Stomach (tissue), 4 donors: ENCODE measurements around the gene SERP1.

Experiments
- CTCF ChIP-seq, 7 experiments: fragments of 450-650 bp in 4 of 7; fragments of 200-600 bp in 3 of 7; sonication (generic) in 3 of 7; IDR thresholded peaks; one replicate each; pipeline ENCODE4 v1.5.1; 2016 to 2019; ENCODE audit warnings: antibody characterized with exemption in 7 of 7, control low read depth in 2 of 7, mild to moderate bottlenecking in 1 of 7
- POLR2AphosphoS5 ChIP-seq, 3 donors: sonication (generic); formaldehyde crosslinking; IDR thresholded peaks; one replicate each; pipeline ENCODE4 v1.6.1; 2016; ENCODE audit warnings: antibody characterized with exemption in 3 of 3

- TF ChIP-seq POLR2AphosphoS5 (IDR thresholded peaks at IDR 0.05) (no peak), CTCF (IDR thresholded peaks at IDR 0.05) (no peak)
These were observed 11.4 kb upstream of the SERP1 start for GRCh38 chr3:150557725-150558124.
